Eye (tissue), 1 donor: ENCODE results near the gene DPY19L2.

Experiments used
- DNase-seq: peaks from one replicate; pipeline ENCODE4 v3.0.0-alpha.2; 2015

The DPY19L2 gene

GRCh38 chr12:63525831-63526230 is 142.5 kb downstream of the DPY19L2 start:
- no peak for DNase-seq

DNA sequence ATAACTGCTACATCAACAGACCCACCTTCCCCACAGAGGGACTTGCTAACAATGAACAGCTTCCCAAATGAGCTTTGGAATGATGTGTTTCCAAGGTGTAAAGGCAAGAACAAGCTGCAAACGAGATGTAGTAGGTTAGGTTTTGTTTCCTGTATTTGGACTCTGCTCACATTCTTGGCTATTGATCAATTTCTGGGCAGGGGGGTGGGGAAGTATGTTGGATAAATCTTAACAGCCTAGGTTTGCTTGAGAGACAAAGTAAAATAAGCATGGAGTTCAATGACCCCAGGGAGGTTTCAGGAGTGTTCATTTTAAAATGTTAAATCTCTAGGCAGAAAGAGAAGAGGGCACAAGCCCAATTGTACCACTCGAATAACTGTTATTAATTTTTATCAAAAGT is 146.6 kb downstream of the DPY19L2 start:
- no peak for DNase-seq
